Measurements from ENCODE around the gene TRIM59.
"Not testable (repeated sequence)": the region's sequence is repeated elsewhere in the genome, so short reads cannot be mapped to it uniquely, and the experiment has no call there.

Gene TRIM59

GRCh38 chr3:160454995-160455394 lies 5.4 kb upstream of the TRIM59 start:
- no peak for DNase-seq

GRCh38 chr3:160452251-160452650 lies 2.7 kb upstream of the TRIM59 start:
- not testable (repeated sequence) for DNase-seq

- DNase-seq: no peak
Measured at GRCh38 chr3:160451602-160452001, 2.0 kb upstream of the TRIM59 start.

GRCh38 chr3:160450846-160451245 lies 1.3 kb upstream of the TRIM59 start:
- no peak for DNase-seq

- DNase-seq: no peak
Measured at GRCh38 chr3:160448845-160449635, 546 bp downstream of the TRIM59 start.

- no peak for DNase-seq
Measured at GRCh38 chr3:160447544-160447943, 2.0 kb downstream of the TRIM59 start.

- no peak for DNase-seq
Measured at GRCh38 chr3:160446522-160447056, 3.0 kb downstream of the TRIM59 start.

- DNase-seq: no peak
Measured at GRCh38 chr3:160445854-160446253, 3.7 kb downstream of the TRIM59 start.

- DNase-seq: no peak
Measured at GRCh38 chr3:160444411-160444810, 5.2 kb downstream of the TRIM59 start.

- no peak for DNase-seq
Measured at GRCh38 chr3:160440687-160441086, 8.9 kb downstream of the TRIM59 start.

GRCh38 chr3:160437083-160437455 lies 12.5 kb downstream of the TRIM59 start:
- no peak for DNase-seq

- DNase-seq: no peak
Measured at GRCh38 chr3:160435747-160436146, 13.8 kb downstream of the TRIM59 start.

- no peak for DNase-seq
Measured at GRCh38 chr3:160435095-160435494, 14.5 kb downstream of the TRIM59 start.

GRCh38 chr3:160434071-160434470 lies 15.5 kb downstream of the TRIM59 start:
- DNase-seq: no peak

- no peak for DNase-seq
Measured at GRCh38 chr3:160427832-160428424, 21.7 kb downstream of the TRIM59 start.

GRCh38 chr3:160417311-160417710 lies 32.3 kb downstream of the TRIM59 start:
- DNase-seq: no peak

- DNase-seq: peak; percentile 86
Measured at GRCh38 chr3:160413613-160414248, 35.9 kb downstream of the TRIM59 start.

GRCh38 chr3:160412477-160412876 lies 37.1 kb downstream of the TRIM59 start:
- DNase-seq: no peak

- DNase-seq: no peak
Measured at GRCh38 chr3:160409812-160410610, 39.6 kb downstream of the TRIM59 start.

GRCh38 chr3:160403796-160404470 lies 45.7 kb downstream of the TRIM59 start:
- no peak for DNase-seq

- DNase-seq: no peak
Measured at GRCh38 chr3:160403028-160403545, 46.5 kb downstream of the TRIM59 start.

All from activated effector memory CD4-positive, alpha-beta T cell treated with anti-CD3 and anti-CD28 coated beads, Interleukin-2, amount 50 U/mL, for 16 hours (primary cell).